ENCODE data around the gene JMJD4. TPM values are rescaled to one million over a fixed set of nuclear protein-coding genes. Genes with fewer than 3 reads are reported as not detected.

The JMJD4 gene
- polyA plus RNA-seq, 1 experiment = 20.5 TPM

GRCh38 chr1:227729144-227729880 is 5.8 kb downstream of the JMJD4 start:
- Histone ChIP-seq H3K36me3 (ENCODE audit: control insufficient read depth, insufficient read depth, low read length) (peaks cover 18% of the 10 kb centered on the region), H3K4me3 (ENCODE audit: low read depth, low read length) (peak overlapping the region; percentile 55; the same call in 1 of the 2 replicates), H3K27me3 (ENCODE audit: control insufficient read depth, insufficient read depth, low read length) (no peaks in the 10 kb centered on the region)
- ChIA-PET POLR2A (no interaction called here), CTCF (interaction anchor here (0.6 to 3.4 kb wide), 13 partner anchors 14 to 859 kb away, joined by 3 to 15 read pairs (median 4); partner anchors contain the start of genes PSEN2 and WNT9A)
- no peak for DNase-seq (ENCODE audit: low read depth)
- no peak for TF ChIP-seq CTCF (IDR thresholded peaks at IDR 0.05; ENCODE audit: insufficient read depth, low read depth, low read length)

- no peak for DNase-seq (ENCODE audit: low read depth)
- ChIA-PET POLR2A (no interaction called here), CTCF (interaction anchor here (0.6 to 3.4 kb wide), 8 partner anchors 29 to 859 kb away, joined by 3 to 15 read pairs (median 3); partner anchors contain the start of genes PSEN2 and WNT9A)
- Histone ChIP-seq H3K27me3 (ENCODE audit: control insufficient read depth, insufficient read depth, low read length) (no peaks in the 10 kb centered on the region), H3K36me3 (ENCODE audit: control insufficient read depth, insufficient read depth, low read length) (peaks cover 18% of the 10 kb centered on the region), H3K4me3 (ENCODE audit: low read depth, low read length) (peak overlapping the region; percentile 55)
- no peak for TF ChIP-seq CTCF (IDR thresholded peaks at IDR 0.05; ENCODE audit: insufficient read depth, low read depth, low read length)
Measured at GRCh38 chr1:227728892-227729143, 6.3 kb downstream of the JMJD4 start.

GRCh38 chr1:227728059-227728891 is 6.8 kb downstream of the JMJD4 start:
- Histone ChIP-seq H3K36me3 (ENCODE audit: control insufficient read depth, insufficient read depth, low read length) (peaks cover 18% of the 10 kb centered on the region), H3K4me3 (ENCODE audit: low read depth, low read length) (peak overlapping the region; percentile 55), H3K27me3 (ENCODE audit: control insufficient read depth, insufficient read depth, low read length) (no peaks in the 10 kb centered on the region)
- no peak for DNase-seq (ENCODE audit: low read depth)
- POLR2A ChIA-PET = no interaction called here
- CTCF ChIA-PET = interaction anchor here (1.1 kb wide), 1 partner anchor 30 kb away, joined by 3 read pairs; no protein-coding TSS in a partner anchor
- no peak for TF ChIP-seq CTCF (IDR thresholded peaks at IDR 0.05; ENCODE audit: insufficient read depth, low read depth, low read length)

GRCh38 chr1:227726924-227727599 is 8.0 kb downstream of the JMJD4 start:
- Histone ChIP-seq H3K4me3 (ENCODE audit: low read depth, low read length) (no peak overlapping the region), H3K27me3 (ENCODE audit: control insufficient read depth, insufficient read depth, low read length) (no peaks in the 10 kb centered on the region), H3K36me3 (ENCODE audit: control insufficient read depth, insufficient read depth, low read length) (peaks cover 7% of the 10 kb centered on the region)
- no peak for TF ChIP-seq CTCF (IDR thresholded peaks at IDR 0.05; ENCODE audit: insufficient read depth, low read depth, low read length)
- CTCF ChIA-PET = no interaction called here
- POLR2A ChIA-PET = no interaction called here
- DNase-seq (ENCODE audit: low read depth) = no peak

- Histone ChIP-seq H3K27me3 (ENCODE audit: control insufficient read depth, insufficient read depth, low read length) (no peaks in the 10 kb centered on the region), H3K36me3 (ENCODE audit: control insufficient read depth, insufficient read depth, low read length) (no peaks in the 10 kb centered on the region; the same call in 1 of the 2 replicates), H3K4me3 (ENCODE audit: low read depth, low read length) (no peak overlapping the region)
- ChIA-PET POLR2A (no interaction called here), CTCF (no interaction called here)
- TF ChIP-seq CTCF (IDR thresholded peaks at IDR 0.05; ENCODE audit: insufficient read depth, low read depth, low read length) = no peak
- DNase-seq (ENCODE audit: low read depth) = no peak
Measured at GRCh38 chr1:227726318-227726717, 8.8 kb downstream of the JMJD4 start.

Measured in BJ (cell line).